T follicular helper cell (primary cell): ENCODE data around the gene VAT1.
"Not testable (repeated sequence)": the region's sequence is repeated elsewhere in the genome, so short reads cannot be mapped to it uniquely, and the experiment has no call there.

Experiments used
- DNase-seq: peaks from one replicate; pipeline ENCODE4 v3.0.0-alpha.2; 2020; ENCODE audit warnings: low read depth

VAT1 gene

GRCh38 chr17:42973323-42973722 is 48.9 kb downstream of the VAT1 start:
- not testable (repeated sequence) for DNase-seq

GRCh38 chr17:42971589-42971988 is 50.6 kb downstream of the VAT1 start:
- no peak for DNase-seq

DNA sequence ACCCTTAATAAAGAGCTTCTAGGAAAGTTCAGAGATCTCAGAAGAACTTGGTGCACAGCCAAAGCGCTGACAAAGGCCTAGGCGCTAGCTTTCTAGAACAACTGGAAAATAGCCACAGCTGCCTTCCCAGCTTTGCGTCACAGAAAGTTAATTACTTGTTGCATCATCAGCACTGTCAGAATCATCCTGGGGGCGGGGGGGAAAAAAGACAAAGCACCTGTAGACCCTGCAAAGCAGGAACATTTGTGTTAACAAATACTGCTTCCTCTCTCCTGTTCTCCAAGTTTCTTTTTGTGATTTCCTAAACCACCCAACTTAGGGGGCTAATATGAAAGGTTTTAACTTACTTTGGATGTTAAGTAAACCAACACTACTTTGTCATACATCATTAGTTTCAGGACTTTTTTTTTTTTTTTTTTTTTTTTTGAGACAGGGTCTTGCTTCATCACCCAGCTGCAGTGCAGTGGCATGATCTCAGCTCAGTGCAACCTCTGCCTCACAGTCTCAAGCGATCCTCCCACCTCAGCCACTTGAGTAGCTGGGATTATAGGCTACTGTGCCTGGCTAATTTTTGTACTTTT is 53.1 kb downstream of the VAT1 start:
- no peak for DNase-seq

- no peak for DNase-seq
Observed at GRCh38 chr17:42967925-42968324, 54.3 kb downstream of the VAT1 start.
